PC-3 (cell line): ENCODE data around the gene EPS8L3. TPM values are rescaled to one million over a fixed set of nuclear protein-coding genes. Genes with fewer than 3 reads are reported as not detected.

Experiments used
- ATAC-seq: fragments of 200-7000 bp; cut with Tn5 transposase; 2 replicates; pipeline ENCODE4 v1.9.1; 2020; ENCODE audit warnings: mild to moderate bottlenecking, moderate library complexity
- BruUV-seq: library from RNA; stranded (reverse); fragments of 400-500 nt; replicated peaks from 2 replicates; lab custom pipeline; 2021; lab: Mats Ljungman, UMichigan
- CTCF ChIA-PET: fragments of 300-600 bp; sonication (Branson Sonifier 250); formaldehyde crosslinking; loops from one replicate; lab custom pipeline; 2022; ENCODE audit warnings: antibody characterized with exemption; lab: Charles Lee
- POLR2A ChIA-PET: fragments of 300-600 bp; sonication (Branson Sonifier 250); formaldehyde crosslinking; loops from one replicate; lab custom pipeline; 2022; ENCODE audit warnings: antibody characterized with exemption; ENCODE audit not compliant: unreplicated experiment; lab: Charles Lee
- DNase-seq: peaks from one replicate; pipeline ENCODE4 v3.0.0-alpha.2; 2015
- H2AFZ ChIP-seq: fragments of 300-600 bp; sonication (generic); 2 replicates; pipeline ENCODE4 v1.6.0; 2016; ENCODE audit warnings: antibody characterized with exemption, low read length
- H3F3A ChIP-seq: fragments of 300-600 bp; sonication (generic); one replicate; pipeline ENCODE4 v1.6.0; 2017; ENCODE audit warnings: antibody characterized with exemption, low read length, control low read depth, mild to moderate bottlenecking; ENCODE audit not compliant: unreplicated experiment
- H3K27ac ChIP-seq: fragments of 300-600 bp; sonication (generic); 2 replicates; pipeline ENCODE4 v1.5.1; 2016; ENCODE audit warnings: mild to moderate bottlenecking, low read length
- H3K27me3 ChIP-seq: fragments of 300-600 bp; sonication (generic); 2 replicates; pipeline ENCODE4 v1.6.1; 2016; ENCODE audit warnings: low read length, mixed read lengths
- H3K36me3 ChIP-seq: fragments of 300-600 bp; sonication (generic); 2 replicates; pipeline ENCODE4 v1.6.1; 2016; ENCODE audit warnings: low read depth, mixed run types, low read length, mixed read lengths
- H3K4me1 ChIP-seq: fragments of 300-600 bp; sonication (generic); 2 replicates; pipeline ENCODE4 v1.5.1; 2016; ENCODE audit warnings: low read length; ENCODE audit not compliant: insufficient read depth
- H3K4me2 ChIP-seq: fragments of 300-600 bp; sonication (generic); 2 replicates; pipeline ENCODE4 v1.6.0; 2016; ENCODE audit warnings: low read length
- H3K4me3 ChIP-seq: fragments of 300-600 bp; sonication (generic); 2 replicates; pipeline ENCODE4 v1.5.1; 2016; ENCODE audit warnings: mild to moderate bottlenecking, low read length, mixed read lengths
- H3K79me2 ChIP-seq: fragments of 300-600 bp; sonication (generic); 2 replicates; pipeline ENCODE4 v1.6.1; 2017; ENCODE audit warnings: low read length, mixed read lengths
- H3K9ac ChIP-seq: fragments of 300-600 bp; sonication (generic); 2 replicates; pipeline ENCODE4 v1.6.0; 2016; ENCODE audit warnings: mild to moderate bottlenecking, low read length
- H3K9me2 ChIP-seq: fragments of 300-600 bp; sonication (generic); replicated peaks from 2 replicates; pipeline ENCODE4 v1.6.1; 2016; ENCODE audit warnings: mixed run types, low read length, mixed read lengths
- H3K9me3 ChIP-seq: fragments of 300-600 bp; sonication (generic); 2 replicates; pipeline ENCODE4 v1.6.1; 2016; ENCODE audit warnings: low read length, mixed read lengths
- H4K20me1 ChIP-seq: fragments of 300-600 bp; sonication (generic); 2 replicates; pipeline ENCODE4 v1.6.1; 2016; ENCODE audit warnings: low read length, mixed read lengths
- CTCF ChIP-seq: fragments of 300-600 bp; sonication (generic); conservative IDR thresholded peaks from 2 replicates; pipeline ENCODE4 v1.5.1; 2017; ENCODE audit warnings: antibody characterized with exemption, low read depth, mild to moderate bottlenecking, low read length
- EZH2 ChIP-seq: fragments of 300-600 bp; sonication (generic); IDR thresholded peaks from one replicate; pipeline ENCODE4 v1.6.1; 2017; ENCODE audit warnings: antibody characterized with exemption, mild to moderate bottlenecking, low read length; ENCODE audit not compliant: unreplicated experiment
- EZH2phosphoT487 ChIP-seq: fragments of 300-600 bp; sonication (generic); IDR thresholded peaks from 2 replicates; pipeline ENCODE4 v1.6.1; 2018; ENCODE audit warnings: mild to moderate bottlenecking, antibody characterized with exemption, low read length, borderline replicate concordance
- intact Hi-C: fragments of 100-400 bp; cut with micrococcal nuclease; formaldehyde crosslinking; loops from 2 replicates; pipeline ENCODE4 v1.9.0; 2023
- total RNA-seq: library from RNA; depleted of rRNA; stranded (reverse); fragments of >200 nt; gene quantifications from 2 replicates; pipeline ENCODE4 v1.2.3, GENCODE V29; 2014

Gene EPS8L3
- total RNA-seq, 1 experiment from 2014 or later = not detected

DNA sequence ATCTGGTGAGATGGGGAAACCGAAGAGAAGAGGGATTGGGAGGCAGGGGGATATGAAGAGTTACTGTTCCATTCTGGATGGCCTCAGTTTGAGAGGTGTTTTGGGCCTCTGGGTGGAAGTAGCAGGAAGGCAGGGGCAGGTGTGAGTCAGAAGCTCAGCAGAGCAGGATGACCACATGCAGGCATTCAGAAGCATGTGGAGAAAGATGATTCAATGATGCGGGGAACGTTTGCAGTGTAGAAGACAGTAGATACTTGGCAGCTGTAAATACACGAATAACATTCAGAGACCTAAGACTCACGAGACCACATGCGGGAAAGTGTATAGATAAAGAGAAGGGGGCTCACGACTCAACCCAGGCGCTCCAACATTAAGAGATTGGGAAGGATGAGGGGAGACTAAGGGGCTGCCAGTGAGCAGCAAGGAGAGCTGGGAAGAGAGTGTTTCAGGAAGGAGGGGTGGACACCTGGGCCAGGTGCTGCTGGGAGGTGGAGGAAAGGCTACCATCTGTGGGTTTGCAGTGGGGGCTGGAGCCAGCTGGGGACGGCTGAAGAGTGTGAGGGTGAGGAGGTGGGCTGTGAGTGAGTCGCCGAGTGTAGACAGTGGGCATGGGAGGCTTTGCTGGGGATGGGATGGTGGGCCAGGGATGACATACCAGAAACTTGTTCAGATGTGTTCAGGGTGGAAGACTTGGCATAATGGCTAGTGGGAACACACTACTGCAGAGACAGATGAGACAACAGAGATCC, 5.8 kb upstream of the EPS8L3 start:
- POLR2A ChIA-PET = no interaction called here

GRCh38 chr1:109768820-109769219, 5.1 kb upstream of the EPS8L3 start:
- ChIA-PET CTCF (no interaction called here), POLR2A (no interaction called here)

More for the DNA sequence above, 5.8 kb upstream of the EPS8L3 start:
- no peaks in the 10 kb centered on the region for H4K20me1 ChIP-seq
- peak; percentile 39 for ATAC-seq
- H3F3A ChIP-seq = no peaks in the 10 kb centered on the region
- H3K9ac ChIP-seq = no peak overlapping the region
- H3K36me3 ChIP-seq = no peaks in the 10 kb centered on the region
- no TSS peak for BruUV-seq
- no peaks in the 10 kb centered on the region for H3K9me3 ChIP-seq
- DNase-seq = peak; percentile 55
- H3K27me3 ChIP-seq = no peaks in the 10 kb centered on the region
- no peak for TF ChIP-seq EZH2
- TF ChIP-seq EZH2phosphoT487 = no peak
- TF ChIP-seq CTCF = no peak
- H3K4me1 ChIP-seq = peaks cover 7% of the 10 kb centered on the region; the same call in 1 of the 2 replicates
- peak overlapping the region; percentile 9; the same call in 1 of the 2 replicates for H2AFZ ChIP-seq
- H3K4me2 ChIP-seq = no peak overlapping the region
- no peaks in the 10 kb centered on the region for H3K9me2 ChIP-seq
- H3K79me2 ChIP-seq = no peaks in the 10 kb centered on the region
- no peak overlapping the region for H3K27ac ChIP-seq
- CTCF ChIA-PET = no interaction called here
- intact Hi-C loops = no loop called here
- no peak overlapping the region for H3K4me3 ChIP-seq

More at GRCh38 chr1:109768820-109769219, 5.1 kb upstream of the EPS8L3 start:
- no peak for DNase-seq
- no TSS peak for BruUV-seq
- ATAC-seq = no peak
- no peaks in the 10 kb centered on the region for H3K27me3 ChIP-seq
- H3K9me2 ChIP-seq = no peaks in the 10 kb centered on the region
- no peak overlapping the region for H3K4me2 ChIP-seq
- H3K4me1 ChIP-seq = peaks cover 7% of the 10 kb centered on the region; the same call in 1 of the 2 replicates
- H3K9me3 ChIP-seq = no peaks in the 10 kb centered on the region
- H3K79me2 ChIP-seq = no peaks in the 10 kb centered on the region
- no peaks in the 10 kb centered on the region for H3K36me3 ChIP-seq
- TF ChIP-seq CTCF (no peak), EZH2phosphoT487 (no peak), EZH2 (no peak)
- no peak overlapping the region for H3K9ac ChIP-seq
- H4K20me1 ChIP-seq = no peaks in the 10 kb centered on the region
- intact Hi-C loops = no loop called here
- H3K4me3 ChIP-seq = no peak overlapping the region
- H3K27ac ChIP-seq = no peak overlapping the region
- no peaks in the 10 kb centered on the region for H3F3A ChIP-seq
- no peak overlapping the region for H2AFZ ChIP-seq
